Measurements from ENCODE around the gene MMP28. TPM values are rescaled to one million over a fixed set of nuclear protein-coding genes. Genes with fewer than 3 reads are reported as not detected.
A peak's percentile ranks its signal among the peaks of the same experiment; 100 is the strongest.

MMP28 gene
- total RNA-seq, 4 donors from 2014 or later, result 62.5 to 115 (median 79.1) TPM

DNA sequence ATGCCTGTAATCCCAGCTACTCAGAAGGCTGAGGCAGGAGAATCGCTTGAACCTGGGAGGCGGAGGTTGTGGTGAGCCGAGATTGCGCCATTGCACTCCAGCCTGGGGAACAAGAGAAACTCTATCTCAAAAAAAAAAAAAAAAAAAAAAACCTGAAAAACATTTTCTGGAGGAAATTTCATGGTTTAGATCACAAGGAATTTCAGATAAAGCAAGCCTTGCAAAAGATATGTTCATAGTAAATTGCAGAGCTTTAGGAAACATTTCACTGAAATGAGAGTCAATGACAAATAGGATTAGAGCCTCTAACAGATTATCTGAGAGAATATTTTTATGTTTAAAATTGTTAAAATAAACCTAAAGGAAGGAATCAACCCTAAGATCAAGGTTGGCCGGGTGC, 17.0 kb upstream of the MMP28 start:
- TF ChIP-seq CTCF (IDR thresholded peaks at IDR 0.05) (no peak), POLR2A (IDR thresholded peaks at IDR 0.05) (no peak)
- DNase-seq (ENCODE audit: low spot score in 2 of 2), result no peak
- intact Hi-C loops (cut with DNase I; ENCODE audit: low total_unique reads), result no loop called here
- H3K4me3 ChIP-seq (ENCODE audit: low read depth, poor library complexity, severe bottlenecking), result no peak overlapping the region
- 86 to 88% methylated on average over 5 of the region's 5 CpGs for WGBS, 2 donors

DNA sequence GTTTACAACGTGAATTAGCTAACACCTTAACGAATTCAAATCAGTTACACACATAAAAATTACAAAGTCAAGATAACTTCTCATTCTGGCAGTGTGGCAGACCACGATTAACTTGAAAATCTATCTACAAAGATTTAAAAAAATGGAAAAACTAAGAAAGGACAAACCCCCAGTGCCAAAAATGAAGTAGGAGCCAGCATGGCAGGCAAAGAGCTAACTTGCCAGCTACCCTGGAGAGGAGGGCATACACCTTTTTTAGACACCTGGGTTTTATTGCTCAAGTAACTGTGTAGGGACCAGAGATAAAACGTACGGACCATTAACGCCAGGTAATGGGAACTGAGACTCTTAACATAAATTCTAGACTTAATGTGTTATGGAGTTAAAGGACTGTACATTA, 16.3 kb upstream of the MMP28 start:
- WGBS, 2 donors, result 80 to 84% methylated on average over 6 of the region's 6 CpGs
- H3K4me3 ChIP-seq (ENCODE audit: low read depth, poor library complexity, severe bottlenecking), result no peak overlapping the region
- DNase-seq (ENCODE audit: low spot score in 2 of 2), result no peak
- intact Hi-C loops (cut with DNase I; ENCODE audit: low total_unique reads), result no loop called here
- TF ChIP-seq CTCF (IDR thresholded peaks at IDR 0.05), result no peak

GRCh38 chr17:35809855-35810461, 14.5 kb upstream of the MMP28 start:
- H3K4me3 ChIP-seq (ENCODE audit: low read depth, poor library complexity, severe bottlenecking), result peak overlapping the region; percentile 65
- DNase-seq (ENCODE audit: low spot score in 2 of 2), result no peak
- 0% methylated on average over 9 to 16 of the region's 24 CpGs for WGBS, 2 donors
- TF ChIP-seq POLR2A (IDR thresholded peaks at IDR 0.05) (no peak), CTCF (IDR thresholded peaks at IDR 0.05) (no peak)
- intact Hi-C loops (cut with DNase I; ENCODE audit: low total_unique reads), result no loop called here

DNA sequence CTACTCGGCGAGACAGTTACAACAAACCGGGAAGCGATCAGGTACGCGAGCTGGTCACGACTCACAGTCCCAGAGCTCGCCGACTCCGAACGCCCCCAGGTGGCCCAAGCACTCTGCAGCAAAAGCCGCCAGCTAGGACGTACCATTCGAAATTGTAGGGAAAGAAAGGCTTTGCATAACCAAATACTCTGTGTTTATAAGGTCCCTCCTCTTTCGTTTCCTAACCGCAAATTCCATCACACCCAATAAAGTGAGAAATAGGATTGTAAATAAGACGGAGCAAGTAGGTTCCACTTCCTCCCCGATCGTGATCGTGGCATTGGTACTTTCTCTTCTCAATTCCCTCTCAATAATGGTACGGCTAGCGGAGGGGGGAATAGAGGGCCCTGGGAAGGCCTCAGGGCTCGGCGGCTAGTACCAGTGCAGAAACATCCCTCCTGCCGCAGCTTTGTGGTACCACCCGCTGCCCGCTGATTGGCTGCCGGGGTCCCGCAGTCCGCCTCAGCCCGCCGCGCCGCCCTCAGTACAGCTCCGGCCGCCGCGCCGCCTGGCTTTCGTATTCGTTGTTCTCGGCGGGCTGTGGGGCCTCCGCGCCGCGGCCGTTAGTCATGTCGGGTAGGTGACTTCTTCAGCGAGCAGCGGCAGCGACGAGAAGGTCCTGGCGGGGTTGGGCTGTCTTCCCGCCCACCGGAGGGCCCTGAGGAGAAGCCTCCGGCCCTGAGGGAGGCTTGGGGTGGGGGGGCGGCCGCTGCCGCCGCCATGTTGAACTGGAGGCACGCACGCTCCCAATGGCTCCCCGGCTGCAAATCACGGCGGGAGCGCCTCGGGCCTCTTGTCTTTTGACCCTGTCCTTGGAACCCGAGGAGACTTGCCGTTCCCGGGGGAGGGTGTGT, 13.8 kb upstream of the MMP28 start, which contains the start of gene TAF15:
TAF15 (plus strand) TSS at position 523 of the 893 bp plus-strand sequence; CDS start at position 609, 86 bp downstream.
- intact Hi-C loops (cut with DNase I; ENCODE audit: low total_unique reads), result no loop called here
- H3K4me3 ChIP-seq (ENCODE audit: low read depth, poor library complexity, severe bottlenecking), result peak within 1 kb of the TSS; percentile 65
- peak; percentile 96 to 99 for DNase-seq (ENCODE audit: low spot score in 2 of 2)
- TF ChIP-seq CTCF (IDR thresholded peaks at IDR 0.05) (peak in 1 of 3 donors; percentile 33), POLR2A (IDR thresholded peaks at IDR 0.05) (peak in 1 of 2 donors; percentile 95)
- 0% methylated on average over 34 to 43 of the region's 71 CpGs for WGBS, 2 donors

DNA sequence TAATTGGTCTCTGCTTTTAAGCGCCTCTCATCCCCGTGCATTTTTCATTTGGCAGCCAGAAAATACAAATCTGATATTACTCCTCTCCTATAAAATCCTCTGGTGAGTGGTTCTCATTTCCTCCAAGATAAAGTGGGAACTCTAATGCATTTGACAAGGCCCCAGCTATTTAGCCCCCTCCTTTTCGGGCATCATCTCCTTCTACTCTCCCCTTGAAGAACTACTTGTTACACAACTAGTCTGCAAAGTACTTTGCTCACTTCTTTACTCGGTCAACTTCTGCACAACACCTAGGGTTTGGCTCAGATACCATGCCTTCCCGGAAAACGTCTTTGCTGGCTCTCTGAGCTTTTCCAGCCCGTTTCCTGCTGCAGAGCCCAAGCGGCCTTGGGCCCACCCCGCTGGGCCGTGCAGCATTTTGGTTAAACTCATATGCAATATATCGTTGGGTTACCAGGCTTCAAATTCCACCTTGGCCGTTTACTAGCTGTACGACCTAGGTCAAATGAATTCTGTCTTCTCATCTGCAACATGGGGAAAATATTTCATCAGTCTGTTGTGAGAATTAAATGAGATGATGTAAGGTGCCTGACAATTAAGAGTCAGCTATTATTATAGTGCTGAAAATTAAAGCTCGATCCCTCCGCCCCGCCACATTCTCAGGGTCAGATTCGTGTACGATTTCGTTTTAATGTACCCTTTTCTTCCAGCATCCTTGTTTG, 13.0 kb upstream of the MMP28 start:
- intact Hi-C loops (cut with DNase I; ENCODE audit: low total_unique reads), result no loop called here
- H3K4me3 ChIP-seq (ENCODE audit: low read depth, poor library complexity, severe bottlenecking), result no peak overlapping the region
- 26 to 33% methylated on average over 19 of the region's 19 CpGs for WGBS, 2 donors
- TF ChIP-seq POLR2A (IDR thresholded peaks at IDR 0.05), result no peak
- TF ChIP-seq CTCF (IDR thresholded peaks at IDR 0.05), result no peak
- no peak for DNase-seq (ENCODE audit: low spot score in 2 of 2)

Data from lower leg skin (tissue), 4 donors.